Gastrocnemius medialis (tissue), 4 donors: Measurements from ENCODE around the gene TAF13.

Experiments
- POLR2A ChIP-seq, 2 donors: fragments of 450-650 bp; IDR thresholded peaks; one replicate each; pipeline ENCODE4 v1.6.1; 2017; ENCODE audit warnings: antibody characterized with exemption in 2 of 2, mild to moderate bottlenecking in 2 of 2, moderate library complexity in 2 of 2
- TF ChIP-seq, protein P1 (sequence below), 5 experiments: fragments of 450-650 bp in 3 of 5; fragments of 200-600 bp in 2 of 5; sonication (generic) in 2 of 5; IDR thresholded peaks in 4 of 5; conservative IDR thresholded peaks in 1 of 5; 1 replicate in 4 of 5; 2 replicates in 1 of 5; pipeline ENCODE4 v1.5.1; 2016 to 2019; ENCODE audit warnings: antibody characterized with exemption in 5 of 5, mild to moderate bottlenecking in 3 of 5, moderate library complexity in 3 of 5

DNA sequence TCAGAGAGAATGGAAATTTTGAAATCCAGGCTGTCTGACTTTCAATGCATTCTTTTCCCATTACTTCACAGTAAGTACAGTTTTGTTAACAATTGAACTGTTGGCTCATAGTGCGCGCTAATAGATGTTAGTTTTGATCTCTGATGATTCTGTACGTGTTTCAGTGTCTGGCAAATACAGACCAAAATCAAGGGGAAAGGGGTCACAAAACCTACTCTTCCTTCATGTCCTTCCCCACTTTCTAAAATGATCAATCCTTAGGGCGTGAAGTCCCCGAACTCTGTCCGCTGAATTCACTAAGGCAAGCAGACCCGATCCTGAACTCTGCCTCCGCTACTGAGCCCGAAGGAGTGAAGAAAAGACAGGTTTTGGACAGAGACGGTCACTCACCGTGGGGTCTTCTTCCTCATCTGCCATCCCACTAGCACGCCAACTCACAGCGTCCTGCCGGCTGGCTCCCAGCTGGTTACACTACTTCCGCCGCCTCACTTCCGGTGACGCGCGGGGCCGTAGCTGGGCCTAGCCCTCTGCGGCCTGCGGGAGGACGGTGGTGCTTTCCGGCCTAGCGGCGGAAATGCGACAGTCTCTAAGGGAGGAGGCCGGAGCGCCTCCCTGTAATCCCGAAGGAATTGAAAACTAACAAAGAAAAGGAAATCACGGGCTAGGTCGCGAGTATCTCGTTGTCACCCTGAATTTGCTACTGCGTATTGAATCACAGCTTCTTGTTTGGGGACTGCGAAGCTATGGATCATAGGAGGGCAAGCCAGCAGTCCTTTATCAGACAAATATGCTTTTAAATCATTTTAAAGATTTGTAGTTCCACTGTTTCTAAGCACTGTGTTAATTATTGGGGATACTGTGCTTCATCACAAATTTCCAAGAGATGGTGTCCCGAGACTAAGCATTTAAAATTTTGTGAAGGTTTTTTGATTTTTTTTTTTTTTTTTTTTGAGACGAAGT, at the start of gene TAF13:
- TF ChIP-seq, protein P1, sequence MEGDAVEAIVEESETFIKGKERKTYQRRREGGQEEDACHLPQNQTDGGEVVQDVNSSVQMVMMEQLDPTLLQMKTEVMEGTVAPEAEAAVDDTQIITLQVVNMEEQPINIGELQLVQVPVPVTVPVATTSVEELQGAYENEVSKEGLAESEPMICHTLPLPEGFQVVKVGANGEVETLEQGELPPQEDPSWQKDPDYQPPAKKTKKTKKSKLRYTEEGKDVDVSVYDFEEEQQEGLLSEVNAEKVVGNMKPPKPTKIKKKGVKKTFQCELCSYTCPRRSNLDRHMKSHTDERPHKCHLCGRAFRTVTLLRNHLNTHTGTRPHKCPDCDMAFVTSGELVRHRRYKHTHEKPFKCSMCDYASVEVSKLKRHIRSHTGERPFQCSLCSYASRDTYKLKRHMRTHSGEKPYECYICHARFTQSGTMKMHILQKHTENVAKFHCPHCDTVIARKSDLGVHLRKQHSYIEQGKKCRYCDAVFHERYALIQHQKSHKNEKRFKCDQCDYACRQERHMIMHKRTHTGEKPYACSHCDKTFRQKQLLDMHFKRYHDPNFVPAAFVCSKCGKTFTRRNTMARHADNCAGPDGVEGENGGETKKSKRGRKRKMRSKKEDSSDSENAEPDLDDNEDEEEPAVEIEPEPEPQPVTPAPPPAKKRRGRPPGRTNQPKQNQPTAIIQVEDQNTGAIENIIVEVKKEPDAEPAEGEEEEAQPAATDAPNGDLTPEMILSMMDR (IDR thresholded peaks at IDR 0.05 in 4 of 5, conservative IDR thresholded peaks at IDR 0.05 in 1 of 5), result peak; percentile 40 to 65 (median 56)
- TF ChIP-seq POLR2A (IDR thresholded peaks at IDR 0.05), result peak; percentile 88 to 89
